Measurements from ENCODE around the gene USP26. TPM values are rescaled to one million over a fixed set of nuclear protein-coding genes. Genes with fewer than 3 reads are reported as not detected.

USP26 gene, protein sequence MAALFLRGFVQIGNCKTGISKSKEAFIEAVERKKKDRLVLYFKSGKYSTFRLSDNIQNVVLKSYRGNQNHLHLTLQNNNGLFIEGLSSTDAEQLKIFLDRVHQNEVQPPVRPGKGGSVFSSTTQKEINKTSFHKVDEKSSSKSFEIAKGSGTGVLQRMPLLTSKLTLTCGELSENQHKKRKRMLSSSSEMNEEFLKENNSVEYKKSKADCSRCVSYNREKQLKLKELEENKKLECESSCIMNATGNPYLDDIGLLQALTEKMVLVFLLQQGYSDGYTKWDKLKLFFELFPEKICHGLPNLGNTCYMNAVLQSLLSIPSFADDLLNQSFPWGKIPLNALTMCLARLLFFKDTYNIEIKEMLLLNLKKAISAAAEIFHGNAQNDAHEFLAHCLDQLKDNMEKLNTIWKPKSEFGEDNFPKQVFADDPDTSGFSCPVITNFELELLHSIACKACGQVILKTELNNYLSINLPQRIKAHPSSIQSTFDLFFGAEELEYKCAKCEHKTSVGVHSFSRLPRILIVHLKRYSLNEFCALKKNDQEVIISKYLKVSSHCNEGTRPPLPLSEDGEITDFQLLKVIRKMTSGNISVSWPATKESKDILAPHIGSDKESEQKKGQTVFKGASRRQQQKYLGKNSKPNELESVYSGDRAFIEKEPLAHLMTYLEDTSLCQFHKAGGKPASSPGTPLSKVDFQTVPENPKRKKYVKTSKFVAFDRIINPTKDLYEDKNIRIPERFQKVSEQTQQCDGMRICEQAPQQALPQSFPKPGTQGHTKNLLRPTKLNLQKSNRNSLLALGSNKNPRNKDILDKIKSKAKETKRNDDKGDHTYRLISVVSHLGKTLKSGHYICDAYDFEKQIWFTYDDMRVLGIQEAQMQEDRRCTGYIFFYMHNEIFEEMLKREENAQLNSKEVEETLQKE
- total RNA-seq, result not detected

DNA sequence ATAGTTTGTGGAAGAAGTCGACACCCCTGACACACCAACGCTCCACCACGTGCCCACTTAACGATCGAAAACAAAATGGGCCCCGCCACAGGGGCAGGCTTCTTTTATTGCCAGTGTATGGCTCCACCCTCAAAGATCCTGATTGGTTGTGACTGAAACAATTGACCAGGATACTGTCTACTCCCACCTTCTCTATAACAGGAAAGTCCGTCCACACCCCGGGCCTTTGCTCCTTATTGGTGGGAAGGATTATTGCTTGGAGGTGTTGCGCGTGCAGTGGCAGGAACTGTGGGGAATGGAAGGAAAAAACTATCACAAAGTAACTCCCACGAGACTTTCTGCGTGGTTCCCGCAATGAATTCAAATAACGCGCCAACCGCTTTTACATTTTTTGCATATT lies at the start of gene USP26:
Gene USP26, minus strand, starts transcription at position 79 of the 400 bp plus-strand sequence. CDS start 68,889 bp downstream, outside the sequence.

Other genes starting within 250 kb of the USP26 start
- gene HS6ST2, start 138.5 kb downstream of the USP26 start, total RNA-seq, result 29.4 TPM
- not detected for gene TFDP3, start 121.2 kb upstream of the USP26 start, total RNA-seq